HG02981 (cell line): Measurements from ENCODE around the gene IMPG2.

Experiments used
- ATAC-seq: cut with Tn5 transposase; IDR thresholded peaks from one replicate; pipeline ENCODE4 v1.9.1; 2021; ENCODE audit warnings: mild to moderate bottlenecking, moderate library complexity; ENCODE audit not compliant: unreplicated experiment

Gene IMPG2

GRCh38 chr3:101243285-101244211 is 76.8 kb downstream of the IMPG2 start:
- ATAC-seq: no peak

- ATAC-seq: no peak
Measured at GRCh38 chr3:101240719-101241399, 79.5 kb downstream of the IMPG2 start.

- no peak for ATAC-seq
Measured at GRCh38 chr3:101235048-101235447, 85.3 kb downstream of the IMPG2 start.

GRCh38 chr3:101230618-101231017 is 89.8 kb downstream of the IMPG2 start:
- ATAC-seq: no peak

GRCh38 chr3:101229681-101230080 is 90.7 kb downstream of the IMPG2 start:
- no peak for ATAC-seq

GRCh38 chr3:101228441-101228840 is 91.9 kb downstream of the IMPG2 start:
- no peak for ATAC-seq

GRCh38 chr3:101224739-101225138 is 95.6 kb downstream of the IMPG2 start:
- no peak for ATAC-seq

- ATAC-seq: no peak
Measured at GRCh38 chr3:101223016-101223415, 97.4 kb downstream of the IMPG2 start.

GRCh38 chr3:101219842-101220560 is 100.4 kb downstream of the IMPG2 start:
- ATAC-seq: no peak

- ATAC-seq: no peak
Measured at GRCh38 chr3:101217472-101218245, 102.7 kb downstream of the IMPG2 start.

GRCh38 chr3:101216710-101217465 is 103.5 kb downstream of the IMPG2 start:
- no peak for ATAC-seq

- no peak for ATAC-seq
Measured at GRCh38 chr3:101212730-101213129, 107.6 kb downstream of the IMPG2 start.

GRCh38 chr3:101204246-101204645 is 116.1 kb downstream of the IMPG2 start:
- ATAC-seq: no peak

- ATAC-seq: no peak
Measured at GRCh38 chr3:101203411-101203810, 117.0 kb downstream of the IMPG2 start.

GRCh38 chr3:101202640-101203039 is 117.7 kb downstream of the IMPG2 start:
- no peak for ATAC-seq

- ATAC-seq: no peak
Measured at GRCh38 chr3:101200461-101200860, 119.9 kb downstream of the IMPG2 start.

- ATAC-seq: no peak
Measured at GRCh38 chr3:101195951-101196713, 124.2 kb downstream of the IMPG2 start.

GRCh38 chr3:101194392-101194791 is 126.0 kb downstream of the IMPG2 start:
- ATAC-seq: no peak

GRCh38 chr3:101193957-101194356 is 126.4 kb downstream of the IMPG2 start:
- ATAC-seq: no peak
